AG04450 (cell line): ENCODE results near the gene CCDC158. TPM values are rescaled to one million over a fixed set of nuclear protein-coding genes. Genes with fewer than 3 reads are reported as not detected.

Experiments used
- CTCF ChIA-PET: fragments of 300-600, 350-600 bp; formaldehyde crosslinking; extraction: SDS; loops from one replicate; lab custom pipeline; 2022; ENCODE audit warnings: antibody characterized with exemption, inconsistent platforms; lab: Charles Lee
- POLR2A ChIA-PET: fragments of 350-600 bp; formaldehyde crosslinking; extraction: SDS; loops from one replicate; lab custom pipeline; 2021; ENCODE audit warnings: antibody characterized with exemption, inconsistent platforms; lab: Yijun Ruan, JAX
- DNase-seq: peaks from one replicate; pipeline ENCODE4 v3.0.0-alpha.2; 2011; ENCODE audit warnings: low read depth, low spot score
- H3K27ac ChIP-seq: one replicate; pipeline ENCODE4 v1.5.1; 2012; ENCODE audit warnings: low read depth, low read length, control low read depth
- H3K27me3 ChIP-seq: one replicate; pipeline ENCODE4 v1.6.0; 2012; ENCODE audit warnings: low read length; ENCODE audit not compliant: control insufficient read depth, insufficient read depth
- H3K4me3 ChIP-seq: 2 replicates; pipeline ENCODE4 v1.5.1; 2011; ENCODE audit warnings: mild to moderate bottlenecking, low read depth, low read length, control low read depth
- H3K9me3 ChIP-seq: 2 replicates; pipeline ENCODE4 v1.5.1; 2012; ENCODE audit warnings: low read length; ENCODE audit not compliant: control insufficient read depth, insufficient read depth
- CTCF ChIP-seq: IDR thresholded peaks from 2 replicates; pipeline ENCODE4 v1.5.1; 2011; ENCODE audit warnings: low read depth, low read length, control low read depth, inconsistent platforms
- polyA plus RNA-seq: library from polyadenylated mRNA; depleted of rRNA; stranded (reverse); fragments of >200 nt; gene quantifications from 2 replicates; pipeline ENCODE4 v1.2.3, GENCODE V29; 2011

CCDC158 gene
- polyA plus RNA-seq, 1 experiment: not detected

GRCh38 chr4:76388160-76388908 is 32.6 kb downstream of the CCDC158 start:
- ChIA-PET CTCF (interaction anchor here (1.9 to 2.6 kb wide), 2 partner anchors 10 to 209 kb away, joined by 4 to 11 read pairs; no protein-coding TSS in a partner anchor), POLR2A (no interaction called here)
- TF ChIP-seq CTCF: no peak

GRCh38 chr4:76386566-76387305 is 34.2 kb downstream of the CCDC158 start:
- H3K27me3 ChIP-seq: peaks cover 4% of the 10 kb centered on the region
- DNase-seq: no peak
- no peak overlapping the region for H3K4me3 ChIP-seq
- no peaks in the 10 kb centered on the region for H3K9me3 ChIP-seq
- H3K27ac ChIP-seq: no peak overlapping the region
- TF ChIP-seq CTCF: no peak
- CTCF ChIA-PET: interaction anchor here (2.6 kb wide), 1 partner anchor 9 kb away, joined by 11 read pairs; no protein-coding TSS in a partner anchor
- POLR2A ChIA-PET: no interaction called here

More at GRCh38 chr4:76388160-76388908, 32.6 kb downstream of the CCDC158 start:
- Histone ChIP-seq H3K4me3 (no peak overlapping the region), H3K27me3 (peaks cover 4% of the 10 kb centered on the region), H3K9me3 (no peaks in the 10 kb centered on the region), H3K27ac (no peak overlapping the region)
- no peak for DNase-seq

GRCh38 chr4:76385974-76386373 is 35.0 kb downstream of the CCDC158 start:
- no peak overlapping the region for H3K27ac ChIP-seq
- POLR2A ChIA-PET: no interaction called here
- no peak for DNase-seq
- peaks cover 7% of the 10 kb centered on the region for H3K27me3 ChIP-seq
- TF ChIP-seq CTCF: no peak
- H3K4me3 ChIP-seq: no peak overlapping the region
- CTCF ChIA-PET: no interaction called here
- no peaks in the 10 kb centered on the region for H3K9me3 ChIP-seq

GRCh38 chr4:76384052-76384451 is 36.9 kb downstream of the CCDC158 start:
- no peak overlapping the region for H3K27ac ChIP-seq
- no peak overlapping the region for H3K4me3 ChIP-seq
- peaks cover 4% of the 10 kb centered on the region; the same call in 1 of the 2 replicates for H3K9me3 ChIP-seq
- TF ChIP-seq CTCF: no peak
- ChIA-PET POLR2A (no interaction called here), CTCF (interaction anchor here (2.1 kb wide), 1 partner anchor 205 kb away, joined by 8 read pairs; no protein-coding TSS in a partner anchor)
- H3K27me3 ChIP-seq: peaks cover 7% of the 10 kb centered on the region
- DNase-seq: no peak

- no peak overlapping the region for H3K27ac ChIP-seq
- peaks cover 7% of the 10 kb centered on the region for H3K27me3 ChIP-seq
- DNase-seq: no peak
- H3K9me3 ChIP-seq: peaks cover 4% of the 10 kb centered on the region; the same call in 1 of the 2 replicates
- TF ChIP-seq CTCF: no peak
- CTCF ChIA-PET: interaction anchor here (2.1 kb wide), 1 partner anchor 204 kb away, joined by 8 read pairs; no protein-coding TSS in a partner anchor
- no peak overlapping the region for H3K4me3 ChIP-seq
- POLR2A ChIA-PET: no interaction called here
Measured at GRCh38 chr4:76383001-76383400, 37.9 kb downstream of the CCDC158 start.
